OCI-LY7 (cell line): ENCODE results near the gene IL1RAPL2. TPM values are rescaled to one million over a fixed set of nuclear protein-coding genes. Genes with fewer than 3 reads are reported as not detected.

ENCODE experiments used
- BruUV-seq: library from RNA; stranded (reverse); fragments of 400-500 nt; replicated peaks from 2 replicates; lab custom pipeline; 2021; lab: Mats Ljungman, UMichigan
- CTCF ChIA-PET: fragments of 300-600 bp; sonication (Branson Sonifier 250); formaldehyde crosslinking; loops from one replicate; lab custom pipeline; 2022; ENCODE audit warnings: antibody characterized with exemption; ENCODE audit not compliant: unreplicated experiment; lab: Charles Lee
- POLR2A ChIA-PET: fragments of 300-600 bp; sonication (Branson Sonifier 250); formaldehyde crosslinking; loops from one replicate; lab custom pipeline; 2022; ENCODE audit warnings: antibody characterized with exemption; lab: Charles Lee
- DNase-seq: peaks from one replicate; pipeline ENCODE4 v3.0.0-alpha.2; 2015; ENCODE audit warnings: low spot score
- H2AFZ ChIP-seq: fragments of 200-600 bp; sonication (generic), shearing (Covaris generic); 2 replicates; pipeline ENCODE4 v1.6.1; 2014; ENCODE audit warnings: mild to moderate bottlenecking, antibody characterized with exemption, low read length, moderate library complexity
- H3K27ac ChIP-seq: fragments of 200-600 bp; sonication (generic); 2 replicates; pipeline ENCODE4 v1.5.1; 2014; ENCODE audit warnings: mixed run types, low read depth, mild to moderate bottlenecking, moderate library complexity, low read length, inconsistent platforms; ENCODE audit not compliant: poor library complexity, severe bottlenecking
- H3K36me3 ChIP-seq: fragments of 200-600 bp; sonication (generic); 2 replicates; pipeline ENCODE4 v1.6.1; 2014; ENCODE audit warnings: mild to moderate bottlenecking, antibody characterized with exemption, low read length, moderate library complexity, mixed read lengths; ENCODE audit not compliant: insufficient read depth
- H3K4me1 ChIP-seq: fragments of 200-600 bp; sonication (generic); 2 replicates; pipeline ENCODE4 v1.5.1; 2014; ENCODE audit warnings: mild to moderate bottlenecking, low read length; ENCODE audit not compliant: insufficient read depth, poor library complexity, severe bottlenecking
- H3K4me2 ChIP-seq: fragments of 200-600 bp; sonication (generic); 2 replicates; pipeline ENCODE4 v1.6.1; 2014; ENCODE audit warnings: mild to moderate bottlenecking, low read length
- H3K4me3 ChIP-seq: fragments of 200-600 bp; sonication (generic); 2 replicates; pipeline ENCODE4 v1.5.1; 2014; ENCODE audit warnings: mild to moderate bottlenecking, low read depth, low read length; ENCODE audit not compliant: poor library complexity, severe bottlenecking
- H3K79me2 ChIP-seq: fragments of 200-600 bp; sonication (generic); 2 replicates; pipeline ENCODE4 v1.6.1; 2016; ENCODE audit warnings: low read depth, mild to moderate bottlenecking, low read length, moderate library complexity, mixed read lengths; ENCODE audit not compliant: insufficient read depth
- H3K9me2 ChIP-seq: fragments of 200-600 bp; sonication (generic); 2 replicates; pipeline ENCODE4 v1.6.1; 2016; ENCODE audit warnings: mild to moderate bottlenecking, low read length, mixed read lengths; ENCODE audit not compliant: insufficient read depth
- H3K9me3 ChIP-seq: fragments of 200-600 bp; sonication (generic); 2 replicates; pipeline ENCODE4 v1.6.1; 2014; ENCODE audit warnings: mild to moderate bottlenecking, mixed run types, low read length, mixed read lengths
- H4K20me1 ChIP-seq: fragments of 200-600 bp; sonication (generic); 2 replicates; pipeline ENCODE4 v1.6.1; 2014; ENCODE audit warnings: mild to moderate bottlenecking, antibody characterized with exemption, low read length, moderate library complexity, mixed read lengths; ENCODE audit not compliant: insufficient read depth
- EZH2phosphoT487 ChIP-seq: fragments of 200-600 bp; sonication (generic); IDR thresholded peaks from 2 replicates; pipeline ENCODE4 v1.6.1; 2018; ENCODE audit warnings: low read depth, borderline replicate concordance, mild to moderate bottlenecking, mixed run types, antibody characterized with exemption, low read length, moderate library complexity, mixed read lengths
- intact Hi-C: fragments of 100-400 bp; cut with micrococcal nuclease; formaldehyde crosslinking; loops from one replicate; pipeline ENCODE4 v1.10.0; 2022; ENCODE audit not compliant: unreplicated experiment
- total RNA-seq, 2 experiments: library from RNA; depleted of rRNA in 1 of 2; stranded (reverse); fragments of >200 nt in 1 of 2; shearing (Covaris generic) in 1 of 2; gene quantifications; 2 replicates each; pipeline ENCODE4 v1.2.3, GENCODE V29; 2014 to 2022
- TF ChIP-seq, protein P1 (sequence below): fragments of 200-600 bp; sonication (generic); conservative IDR thresholded peaks from 2 replicates; pipeline ENCODE4 v1.5.1; 2014; ENCODE audit warnings: mild to moderate bottlenecking, antibody characterized with exemption, low read length, moderate library complexity, mixed read lengths

IL1RAPL2 gene
- total RNA-seq, 2 experiments from 2014 or later = not detected

GRCh38 chrX:105209406-105209805 is 643.4 kb downstream of the IL1RAPL2 start:
- no peak for DNase-seq
- Histone ChIP-seq H2AFZ (no peak overlapping the region), H3K9me3 (no peaks in the 10 kb centered on the region), H3K27ac (no peak overlapping the region), H3K4me1 (no peaks in the 10 kb centered on the region), H3K4me3 (no peak overlapping the region), H3K9me2 (no peaks in the 10 kb centered on the region), H3K36me3 (no peaks in the 10 kb centered on the region), H4K20me1 (no peaks in the 10 kb centered on the region), H3K4me2 (no peak overlapping the region), H3K79me2 (no peaks in the 10 kb centered on the region)
- BruUV-seq = no TSS peak
- TF ChIP-seq, protein P1, sequence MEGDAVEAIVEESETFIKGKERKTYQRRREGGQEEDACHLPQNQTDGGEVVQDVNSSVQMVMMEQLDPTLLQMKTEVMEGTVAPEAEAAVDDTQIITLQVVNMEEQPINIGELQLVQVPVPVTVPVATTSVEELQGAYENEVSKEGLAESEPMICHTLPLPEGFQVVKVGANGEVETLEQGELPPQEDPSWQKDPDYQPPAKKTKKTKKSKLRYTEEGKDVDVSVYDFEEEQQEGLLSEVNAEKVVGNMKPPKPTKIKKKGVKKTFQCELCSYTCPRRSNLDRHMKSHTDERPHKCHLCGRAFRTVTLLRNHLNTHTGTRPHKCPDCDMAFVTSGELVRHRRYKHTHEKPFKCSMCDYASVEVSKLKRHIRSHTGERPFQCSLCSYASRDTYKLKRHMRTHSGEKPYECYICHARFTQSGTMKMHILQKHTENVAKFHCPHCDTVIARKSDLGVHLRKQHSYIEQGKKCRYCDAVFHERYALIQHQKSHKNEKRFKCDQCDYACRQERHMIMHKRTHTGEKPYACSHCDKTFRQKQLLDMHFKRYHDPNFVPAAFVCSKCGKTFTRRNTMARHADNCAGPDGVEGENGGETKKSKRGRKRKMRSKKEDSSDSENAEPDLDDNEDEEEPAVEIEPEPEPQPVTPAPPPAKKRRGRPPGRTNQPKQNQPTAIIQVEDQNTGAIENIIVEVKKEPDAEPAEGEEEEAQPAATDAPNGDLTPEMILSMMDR = no peak
- TF ChIP-seq EZH2phosphoT487 = no peak
- ChIA-PET CTCF (no interaction called here), POLR2A (no interaction called here)
- intact Hi-C loops = no loop called here

DNA sequence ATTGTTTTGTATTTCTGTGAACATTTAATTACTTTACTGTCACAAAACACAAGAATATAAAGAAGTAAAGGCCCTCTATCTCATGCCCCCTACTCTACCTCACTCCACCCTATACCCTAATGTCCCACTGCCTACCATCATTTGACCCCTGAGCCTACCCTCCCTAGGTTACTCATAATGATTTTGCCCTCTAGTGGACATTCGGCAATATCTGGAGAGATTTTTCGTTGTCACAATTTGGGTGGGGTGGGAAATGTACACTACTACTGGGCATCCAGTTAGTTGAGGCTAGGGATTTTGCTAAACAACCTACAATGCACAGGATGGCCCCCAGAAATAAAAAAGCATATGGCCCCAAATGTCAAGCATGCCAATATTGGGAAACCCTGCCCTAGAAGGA is 644.3 kb downstream of the IL1RAPL2 start:
- H3K9me2 ChIP-seq = no peaks in the 10 kb centered on the region
- no peaks in the 10 kb centered on the region for H3K4me1 ChIP-seq
- H3K79me2 ChIP-seq = no peaks in the 10 kb centered on the region
- DNase-seq = no peak
- H3K4me2 ChIP-seq = no peak overlapping the region
- H3K27ac ChIP-seq = no peak overlapping the region
- no peaks in the 10 kb centered on the region for H3K9me3 ChIP-seq
- no peak for TF ChIP-seq EZH2phosphoT487
- TF ChIP-seq, protein P1 = 0 out of 2 replicates have a peak, but pooled peaks have one; percentile 38
- POLR2A ChIA-PET = no interaction called here
- CTCF ChIA-PET = no interaction called here
- H3K4me3 ChIP-seq = no peak overlapping the region
- H4K20me1 ChIP-seq = no peaks in the 10 kb centered on the region
- BruUV-seq = no TSS peak
- intact Hi-C loops = no loop called here
- no peaks in the 10 kb centered on the region for H3K36me3 ChIP-seq
- H2AFZ ChIP-seq = no peak overlapping the region

GRCh38 chrX:105211066-105211575 is 645.1 kb downstream of the IL1RAPL2 start:
- H4K20me1 ChIP-seq = no peaks in the 10 kb centered on the region

More at GRCh38 chrX:105211066-105211575, 645.1 kb downstream of the IL1RAPL2 start:
- Histone ChIP-seq H3K4me3 (no peak overlapping the region), H3K4me1 (no peaks in the 10 kb centered on the region), H3K36me3 (no peaks in the 10 kb centered on the region), H3K9me2 (no peaks in the 10 kb centered on the region), H3K4me2 (no peak overlapping the region), H2AFZ (no peak overlapping the region), H3K79me2 (no peaks in the 10 kb centered on the region), H3K27ac (no peak overlapping the region), H3K9me3 (no peaks in the 10 kb centered on the region)
- no TSS peak for BruUV-seq
- DNase-seq = no peak
- intact Hi-C loops = no loop called here
- TF ChIP-seq, protein P1 = no peak
- ChIA-PET POLR2A (interaction anchor here (0.6 kb wide), 3 partner anchors 8 to 47 kb away, joined by 3 to 5 read pairs (median 3); no protein-coding TSS in a partner anchor), CTCF (no interaction called here)
